GM12875 (cell line): ENCODE measurements around the gene CDSN.

Source experiments
- H3K4me3 ChIP-seq: one replicate; pipeline ENCODE4 v1.5.1; 2011; ENCODE audit warnings: low read depth, low read length, control low read depth
- CTCF ChIP-seq: IDR thresholded peaks from 2 replicates; pipeline ENCODE4 v1.5.1; 2011; ENCODE audit warnings: low read depth, mild to moderate bottlenecking, control low read depth, inconsistent platforms, low read length, moderate library complexity, borderline replicate concordance; ENCODE audit not compliant: insufficient read depth

The CDSN gene

GRCh38 chr6:31098449-31098938, 21.8 kb downstream of the CDSN start:
- no peak overlapping the region for H3K4me3 ChIP-seq
- no peak for TF ChIP-seq CTCF

GRCh38 chr6:31096656-31097055, 23.6 kb downstream of the CDSN start:
- no peak overlapping the region for H3K4me3 ChIP-seq
- no peak for TF ChIP-seq CTCF

DNA sequence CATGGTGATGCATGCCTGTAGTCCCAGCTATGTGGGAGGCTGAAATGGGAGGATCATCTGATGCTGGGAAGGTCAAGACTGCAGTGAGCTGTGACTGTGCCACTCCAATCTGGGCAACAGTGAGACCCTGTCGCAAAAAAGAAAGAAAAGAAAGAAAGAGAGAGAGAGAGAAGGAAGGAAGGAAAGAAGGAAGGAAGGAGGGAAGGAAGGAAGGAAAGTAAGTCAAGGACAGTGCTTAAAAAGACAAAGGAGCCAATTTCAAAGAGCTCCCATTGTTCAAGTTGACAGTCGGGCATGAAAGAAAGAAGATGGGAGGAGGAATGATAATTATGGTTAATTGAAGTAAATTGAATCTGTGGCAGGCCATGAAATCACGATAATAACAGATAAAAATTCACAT, 24.0 kb downstream of the CDSN start:
- H3K4me3 ChIP-seq: no peak overlapping the region
- no peak for TF ChIP-seq CTCF

DNA sequence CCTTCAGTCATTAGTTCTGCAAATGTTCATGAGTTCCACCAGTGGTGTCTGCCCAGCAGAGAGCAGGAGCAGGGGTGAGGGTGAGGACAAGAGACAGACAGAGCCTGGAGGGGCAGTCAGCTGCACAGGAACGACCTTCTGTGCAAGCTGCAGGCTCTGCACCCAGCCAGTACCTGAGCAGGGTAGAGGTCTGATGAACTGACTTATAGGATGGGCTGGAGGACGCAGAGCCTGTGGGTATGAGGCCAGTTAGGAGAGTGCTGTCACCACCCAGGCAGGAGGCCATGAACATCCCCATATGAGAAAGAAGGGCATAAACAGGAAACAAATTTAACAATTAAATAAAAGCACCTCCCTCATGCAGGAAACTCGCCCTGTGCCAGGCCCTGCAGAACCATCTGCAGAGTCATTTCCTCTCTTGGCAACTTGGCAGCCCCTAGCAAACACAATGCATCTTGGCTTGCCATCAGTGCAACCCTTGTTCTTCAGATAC, 25.8 kb downstream of the CDSN start:
- no peak overlapping the region for H3K4me3 ChIP-seq
- no peak for TF ChIP-seq CTCF

DNA sequence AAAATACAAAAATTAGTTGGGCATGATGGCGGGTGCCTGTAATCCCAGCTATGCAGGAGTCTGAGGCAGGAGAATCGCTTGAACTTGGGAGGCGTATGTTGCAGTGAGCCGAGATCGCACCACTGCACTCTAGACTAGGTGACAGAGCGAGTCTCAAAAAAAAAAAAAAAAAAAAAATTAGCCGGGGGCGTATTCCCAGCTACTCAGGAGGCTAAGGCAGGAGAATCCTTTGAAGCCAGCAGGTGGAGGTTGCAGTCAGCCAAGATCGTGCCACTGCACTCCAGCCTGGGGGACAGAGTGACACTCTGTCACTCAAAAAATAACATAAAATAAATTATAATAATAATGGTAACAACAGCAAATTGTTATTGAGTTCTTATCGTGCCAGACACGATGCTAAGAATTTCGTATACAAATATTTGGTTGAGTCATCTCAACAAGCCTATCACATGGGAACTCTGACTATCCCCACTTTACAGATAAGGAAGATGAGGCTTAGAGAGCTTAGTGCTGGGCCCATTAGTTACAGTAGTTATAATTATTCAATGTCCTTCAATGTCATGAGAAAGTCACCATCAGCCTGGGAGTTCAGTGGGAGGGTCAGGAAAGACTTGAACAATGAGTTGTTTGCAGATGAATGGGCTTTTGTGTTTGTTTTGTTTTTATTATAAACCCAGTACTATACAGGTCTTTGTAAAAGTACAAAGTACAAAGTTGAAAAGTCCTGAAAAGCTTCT, 27.3 kb downstream of the CDSN start:
- TF ChIP-seq CTCF: no peak

GRCh38 chr6:31092238-31092637, 28.0 kb downstream of the CDSN start:
- no peak for TF ChIP-seq CTCF
- no peak overlapping the region for H3K4me3 ChIP-seq

More for the DNA sequence above, 27.3 kb downstream of the CDSN start:
- H3K4me3 ChIP-seq: no peak overlapping the region

DNA sequence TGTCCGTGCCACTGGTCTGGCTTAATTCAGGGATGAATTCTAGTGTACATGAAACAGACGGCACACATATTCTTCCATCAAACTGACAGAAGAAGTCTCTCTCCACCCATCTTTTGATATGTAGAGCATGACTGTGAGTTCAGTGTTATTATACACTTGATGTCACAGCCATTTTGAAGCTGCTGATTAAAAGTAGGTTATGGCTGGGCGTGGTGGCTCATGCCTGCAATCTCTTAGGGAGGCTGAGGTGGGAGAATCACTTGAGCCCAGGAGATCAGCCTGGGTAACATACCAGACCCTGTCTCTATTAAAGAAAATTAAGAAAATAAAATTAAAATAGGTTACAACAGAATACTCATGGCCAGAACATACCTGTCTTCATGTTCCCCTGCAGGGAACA, 28.6 kb downstream of the CDSN start:
- no peak for TF ChIP-seq CTCF
- no peak overlapping the region for H3K4me3 ChIP-seq
